ENCODE measurements around the gene DCHS1. TPM values are rescaled to one million over a fixed set of nuclear protein-coding genes. Genes with fewer than 3 reads are reported as not detected.

Gene DCHS1
- total and polyA plus RNA-seq, 10 of the 15 experiments (the other 5 are each of a cell fraction or from before 2014, with no cell fraction given): 0.02 to 0.64 (median 0.18) TPM; not detected in 1

DNA sequence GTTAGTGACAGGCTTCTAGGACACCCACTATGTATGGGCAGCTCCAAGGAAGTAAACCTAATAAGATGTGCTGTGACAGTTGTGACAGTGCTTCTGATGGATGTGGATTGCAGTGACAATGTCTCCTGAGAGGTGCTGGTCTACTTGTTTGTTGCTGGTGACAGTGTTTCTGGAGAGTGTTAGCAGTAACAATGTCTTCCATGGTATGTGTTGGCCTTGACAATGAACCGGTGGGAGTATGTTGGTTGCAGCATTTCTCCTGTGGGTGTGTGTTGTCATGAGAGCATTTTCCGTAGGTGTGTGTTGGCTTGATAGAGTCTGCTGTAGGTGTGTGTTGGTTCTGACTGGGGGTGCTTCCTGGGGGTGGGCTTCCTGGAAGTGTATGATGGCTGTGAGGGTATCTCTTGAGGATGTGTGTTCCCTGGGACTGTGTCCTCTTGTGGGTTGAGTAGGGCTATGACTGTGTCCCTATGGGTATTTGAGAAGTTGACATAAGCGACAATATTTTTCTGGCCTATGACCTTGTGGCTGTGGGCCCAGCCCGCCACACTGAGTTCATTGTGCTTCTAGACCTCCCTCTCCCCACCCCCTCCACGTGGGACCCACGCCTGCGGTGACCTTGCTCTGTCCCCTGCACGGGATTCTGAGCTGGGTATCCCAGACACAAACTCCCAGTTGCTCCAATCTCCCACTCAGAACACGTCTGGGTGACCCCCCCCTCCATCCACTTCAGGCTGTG is 1.2 kb downstream of the DCHS1 start:
- WGBS (ENCODE audit: insufficient coverage, insufficient replicate concordance, low lambda C conversion rate, missing lambda C conversion rate): 76% methylated on average over 9 of the region's 9 CpGs
- Histone ChIP-seq H3K9ac (ENCODE audit: control insufficient read depth, insufficient read depth, low read length) (no peak overlapping the region), H3K79me2 (ENCODE audit: control insufficient read depth, insufficient read depth, low read length) (no peaks in the 10 kb centered on the region), H3K4me1 (ENCODE audit: control insufficient read depth, insufficient read depth, low read length) (no peaks in the 10 kb centered on the region), H3K9me3 (replicated peaks; ENCODE audit: control insufficient read depth, insufficient read depth, low read length) (no peaks in the 10 kb centered on the region), H4K20me1 (ENCODE audit: control insufficient read depth, insufficient read depth) (no peaks in the 10 kb centered on the region), H3K4me2 (ENCODE audit: control insufficient read depth, insufficient read depth) (no peak overlapping the region), H3K27me3 (replicated peaks in 1 of 2; ENCODE audit: control insufficient read depth in 2 of 2, insufficient read depth in 2 of 2, low read length in 1 of 2) (peaks cover 4% of the 10 kb centered on the region in 2 experiments), H3K36me3 (ENCODE audit: control insufficient read depth in 2 of 2, insufficient read depth in 2 of 2, low read length in 1 of 2) (no peaks in the 10 kb centered on the region), H2AFZ (ENCODE audit: control insufficient read depth, low read depth, low read length) (no peak overlapping the region), H3K4me3 (no peak overlapping the region), H3K27ac (ENCODE audit: control insufficient read depth, insufficient read depth) (no peak overlapping the region)
- BruUV-seq (replicated peaks): no TSS peak
- FAIRE-seq (no peak), ATAC-seq (no peak), DNase-seq (ENCODE audit: low read depth, low spot score) (no peak)
- in situ Hi-C loops (cut with MboI) (no loop called here), intact Hi-C loops (cut with micrococcal nuclease; ENCODE audit: unreplicated experiment) (no loop called here)
- ChIA-PET CTCF (interaction anchor here (1.3 kb wide), 1 partner anchor 14 kb away, joined by 5 read pairs; no protein-coding TSS in a partner anchor), RAD21 (ENCODE audit: unreplicated experiment) (no interaction called here), SMC1A (ENCODE audit: uncharacterized antibody, unreplicated experiment) (interaction anchor here (1.4 kb wide), 1 partner anchor 12 kb away, joined by 3 read pairs; no protein-coding TSS in a partner anchor), POLR2A (no interaction called here)
- TF ChIP-seq, protein P1, sequence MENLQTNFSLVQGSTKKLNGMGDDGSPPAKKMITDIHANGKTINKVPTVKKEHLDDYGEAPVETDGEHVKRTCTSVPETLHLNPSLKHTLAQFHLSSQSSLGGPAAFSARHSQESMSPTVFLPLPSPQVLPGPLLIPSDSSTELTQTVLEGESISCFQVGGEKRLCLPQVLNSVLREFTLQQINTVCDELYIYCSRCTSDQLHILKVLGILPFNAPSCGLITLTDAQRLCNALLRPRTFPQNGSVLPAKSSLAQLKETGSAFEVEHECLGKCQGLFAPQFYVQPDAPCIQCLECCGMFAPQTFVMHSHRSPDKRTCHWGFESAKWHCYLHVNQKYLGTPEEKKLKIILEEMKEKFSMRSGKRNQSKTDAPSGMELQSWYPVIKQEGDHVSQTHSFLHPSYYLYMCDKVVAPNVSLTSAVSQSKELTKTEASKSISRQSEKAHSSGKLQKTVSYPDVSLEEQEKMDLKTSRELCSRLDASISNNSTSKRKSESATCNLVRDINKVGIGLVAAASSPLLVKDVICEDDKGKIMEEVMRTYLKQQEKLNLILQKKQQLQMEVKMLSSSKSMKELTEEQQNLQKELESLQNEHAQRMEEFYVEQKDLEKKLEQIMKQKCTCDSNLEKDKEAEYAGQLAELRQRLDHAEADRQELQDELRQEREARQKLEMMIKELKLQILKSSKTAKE (IDR thresholded peaks at IDR 0.05; ENCODE audit: low read depth, poor library complexity, severe bottlenecking): no peak
- TF ChIP-seq, protein P2, sequence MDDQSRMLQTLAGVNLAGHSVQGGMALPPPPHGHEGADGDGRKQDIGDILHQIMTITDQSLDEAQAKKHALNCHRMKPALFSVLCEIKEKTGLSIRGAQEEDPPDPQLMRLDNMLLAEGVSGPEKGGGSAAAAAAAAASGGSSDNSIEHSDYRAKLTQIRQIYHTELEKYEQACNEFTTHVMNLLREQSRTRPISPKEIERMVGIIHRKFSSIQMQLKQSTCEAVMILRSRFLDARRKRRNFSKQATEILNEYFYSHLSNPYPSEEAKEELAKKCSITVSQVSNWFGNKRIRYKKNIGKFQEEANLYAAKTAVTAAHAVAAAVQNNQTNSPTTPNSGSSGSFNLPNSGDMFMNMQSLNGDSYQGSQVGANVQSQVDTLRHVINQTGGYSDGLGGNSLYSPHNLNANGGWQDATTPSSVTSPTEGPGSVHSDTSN (IDR thresholded peaks at IDR 0.05; ENCODE audit: insufficient replicate concordance, low read depth, low read length): no peak
- TF ChIP-seq FOS (IDR thresholded peaks at IDR 0.05; ENCODE audit: borderline replicate concordance, extremely low read depth, insufficient read length) (no peak), POLR2A (IDR thresholded peaks at IDR 0.05; ENCODE audit: low read depth, low read length) (no peak), SREBF2 (IDR thresholded peaks at IDR 0.05; ENCODE audit: low read length) (no peak), IRF4 (IDR thresholded peaks at IDR 0.05; ENCODE audit: low read depth, low read length) (no peak), TBL1XR1 (IDR thresholded peaks at IDR 0.05; ENCODE audit: low read depth, low read length) (no peak), BHLHE40 (IDR thresholded peaks at IDR 0.05; ENCODE audit: borderline replicate concordance in 1 of 2, low read depth in 2 of 2, low read length in 1 of 2) (no peak), MEF2B (IDR thresholded peaks at IDR 0.05; ENCODE audit: partially characterized antibody, poor library complexity, severe bottlenecking) (no peak), PAX5 (IDR thresholded peaks at IDR 0.05; ENCODE audit: borderline replicate concordance, low read depth, low read length) (no peak), NR2C1 (IDR thresholded peaks at IDR 0.05) (no peak)
- TF ChIP-seq, protein P3, sequence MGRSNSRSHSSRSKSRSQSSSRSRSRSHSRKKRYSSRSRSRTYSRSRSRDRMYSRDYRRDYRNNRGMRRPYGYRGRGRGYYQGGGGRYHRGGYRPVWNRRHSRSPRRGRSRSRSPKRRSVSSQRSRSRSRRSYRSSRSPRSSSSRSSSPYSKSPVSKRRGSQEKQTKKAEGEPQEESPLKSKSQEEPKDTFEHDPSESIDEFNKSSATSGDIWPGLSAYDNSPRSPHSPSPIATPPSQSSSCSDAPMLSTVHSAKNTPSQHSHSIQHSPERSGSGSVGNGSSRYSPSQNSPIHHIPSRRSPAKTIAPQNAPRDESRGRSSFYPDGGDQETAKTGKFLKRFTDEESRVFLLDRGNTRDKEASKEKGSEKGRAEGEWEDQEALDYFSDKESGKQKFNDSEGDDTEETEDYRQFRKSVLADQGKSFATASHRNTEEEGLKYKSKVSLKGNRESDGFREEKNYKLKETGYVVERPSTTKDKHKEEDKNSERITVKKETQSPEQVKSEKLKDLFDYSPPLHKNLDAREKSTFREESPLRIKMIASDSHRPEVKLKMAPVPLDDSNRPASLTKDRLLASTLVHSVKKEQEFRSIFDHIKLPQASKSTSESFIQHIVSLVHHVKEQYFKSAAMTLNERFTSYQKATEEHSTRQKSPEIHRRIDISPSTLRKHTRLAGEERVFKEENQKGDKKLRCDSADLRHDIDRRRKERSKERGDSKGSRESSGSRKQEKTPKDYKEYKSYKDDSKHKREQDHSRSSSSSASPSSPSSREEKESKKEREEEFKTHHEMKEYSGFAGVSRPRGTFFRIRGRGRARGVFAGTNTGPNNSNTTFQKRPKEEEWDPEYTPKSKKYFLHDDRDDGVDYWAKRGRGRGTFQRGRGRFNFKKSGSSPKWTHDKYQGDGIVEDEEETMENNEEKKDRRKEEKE (IDR thresholded peaks at IDR 0.05): no peak
- TF ChIP-seq, protein P4, sequence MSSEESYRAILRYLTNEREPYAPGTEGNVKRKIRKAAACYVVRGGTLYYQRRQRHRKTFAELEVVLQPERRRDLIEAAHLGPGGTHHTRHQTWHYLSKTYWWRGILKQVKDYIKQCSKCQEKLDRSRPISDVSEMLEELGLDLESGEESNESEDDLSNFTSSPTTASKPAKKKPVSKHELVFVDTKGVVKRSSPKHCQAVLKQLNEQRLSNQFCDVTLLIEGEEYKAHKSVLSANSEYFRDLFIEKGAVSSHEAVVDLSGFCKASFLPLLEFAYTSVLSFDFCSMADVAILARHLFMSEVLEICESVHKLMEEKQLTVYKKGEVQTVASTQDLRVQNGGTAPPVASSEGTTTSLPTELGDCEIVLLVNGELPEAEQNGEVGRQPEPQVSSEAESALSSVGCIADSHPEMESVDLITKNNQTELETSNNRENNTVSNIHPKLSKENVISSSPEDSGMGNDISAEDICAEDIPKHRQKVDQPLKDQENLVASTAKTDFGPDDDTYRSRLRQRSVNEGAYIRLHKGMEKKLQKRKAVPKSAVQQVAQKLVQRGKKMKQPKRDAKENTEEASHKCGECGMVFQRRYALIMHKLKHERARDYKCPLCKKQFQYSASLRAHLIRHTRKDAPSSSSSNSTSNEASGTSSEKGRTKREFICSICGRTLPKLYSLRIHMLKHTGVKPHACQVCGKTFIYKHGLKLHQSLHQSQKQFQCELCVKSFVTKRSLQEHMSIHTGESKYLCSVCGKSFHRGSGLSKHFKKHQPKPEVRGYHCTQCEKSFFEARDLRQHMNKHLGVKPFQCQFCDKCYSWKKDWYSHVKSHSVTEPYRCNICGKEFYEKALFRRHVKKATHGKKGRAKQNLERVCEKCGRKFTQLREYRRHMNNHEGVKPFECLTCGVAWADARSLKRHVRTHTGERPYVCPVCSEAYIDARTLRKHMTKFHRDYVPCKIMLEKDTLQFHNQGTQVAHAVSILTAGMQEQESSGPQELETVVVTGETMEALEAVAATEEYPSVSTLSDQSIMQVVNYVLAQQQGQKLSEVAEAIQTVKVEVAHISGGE (CRISPR knock-in tag; IDR thresholded peaks at IDR 0.05): no peak

Measured in GM12878 (cell line).